Stimulated activated naive CD8-positive, alpha-beta T cell treated with anti-CD3 and anti-CD28 coated beads, Interleukin-15, Interleukin-2, amounts not matched to agents 100 ng/mL and 50 ng/mL, for 24 hours (primary cell): ENCODE measurements around the gene FLRT2.

Experiments
- H3K27ac Mint-ChIP-seq: one replicate; pipeline ENCODE4 v1.8.0; 2021; ENCODE audit warnings: mild to moderate bottlenecking, mixed read lengths
- H3K27me3 Mint-ChIP-seq: one replicate; pipeline ENCODE4 v1.8.0; 2021; ENCODE audit warnings: mixed read lengths
- H3K36me3 Mint-ChIP-seq: one replicate; pipeline ENCODE4 v1.8.0; 2021; ENCODE audit warnings: low read depth, mixed read lengths
- H3K4me1 Mint-ChIP-seq: one replicate; pipeline ENCODE4 v1.8.0; 2021; ENCODE audit warnings: low read depth, mixed read lengths
- H3K4me3 Mint-ChIP-seq: one replicate; pipeline ENCODE4 v1.8.0; 2021; ENCODE audit warnings: mild to moderate bottlenecking, mixed read lengths
- H3K9me3 Mint-ChIP-seq: one replicate; pipeline ENCODE4 v1.8.0; 2021; ENCODE audit warnings: mixed read lengths

FLRT2 gene

GRCh38 chr14:85616886-85617285 lies 86.9 kb downstream of the FLRT2 start:
- Mint-ChIP-seq H3K4me3 (no peak overlapping the region), H3K4me1 (no peaks in the 10 kb centered on the region), H3K27me3 (no peaks in the 10 kb centered on the region), H3K36me3 (no peaks in the 10 kb centered on the region), H3K27ac (no peak overlapping the region), H3K9me3 (no peaks in the 10 kb centered on the region)

- no peaks in the 10 kb centered on the region for H3K27me3 Mint-ChIP-seq
- no peaks in the 10 kb centered on the region for H3K4me1 Mint-ChIP-seq
- no peaks in the 10 kb centered on the region for H3K36me3 Mint-ChIP-seq
- no peaks in the 10 kb centered on the region for H3K9me3 Mint-ChIP-seq
- no peak overlapping the region for H3K27ac Mint-ChIP-seq
- H3K4me3 Mint-ChIP-seq, result no peak overlapping the region
Observed at GRCh38 chr14:85617791-85618190, 87.8 kb downstream of the FLRT2 start.

- Mint-ChIP-seq H3K4me1 (no peaks in the 10 kb centered on the region), H3K27me3 (no peaks in the 10 kb centered on the region), H3K4me3 (no peak overlapping the region), H3K36me3 (no peaks in the 10 kb centered on the region), H3K27ac (no peak overlapping the region), H3K9me3 (no peaks in the 10 kb centered on the region)
Observed at GRCh38 chr14:85618390-85618789, 88.4 kb downstream of the FLRT2 start.

- Mint-ChIP-seq H3K27ac (no peak overlapping the region), H3K4me3 (no peak overlapping the region), H3K36me3 (no peaks in the 10 kb centered on the region), H3K4me1 (no peaks in the 10 kb centered on the region), H3K27me3 (no peaks in the 10 kb centered on the region), H3K9me3 (no peaks in the 10 kb centered on the region)
Observed at GRCh38 chr14:85618978-85619377, 89.0 kb downstream of the FLRT2 start.

GRCh38 chr14:85619851-85620250 lies 89.9 kb downstream of the FLRT2 start:
- H3K9me3 Mint-ChIP-seq, result no peaks in the 10 kb centered on the region
- H3K4me3 Mint-ChIP-seq, result no peak overlapping the region
- H3K27ac Mint-ChIP-seq, result no peak overlapping the region
- H3K36me3 Mint-ChIP-seq, result no peaks in the 10 kb centered on the region
- no peaks in the 10 kb centered on the region for H3K27me3 Mint-ChIP-seq
- no peaks in the 10 kb centered on the region for H3K4me1 Mint-ChIP-seq

- H3K27me3 Mint-ChIP-seq, result no peaks in the 10 kb centered on the region
- H3K4me3 Mint-ChIP-seq, result no peak overlapping the region
- H3K9me3 Mint-ChIP-seq, result no peaks in the 10 kb centered on the region
- H3K36me3 Mint-ChIP-seq, result no peaks in the 10 kb centered on the region
- no peaks in the 10 kb centered on the region for H3K4me1 Mint-ChIP-seq
- H3K27ac Mint-ChIP-seq, result no peak overlapping the region
Observed at GRCh38 chr14:85620947-85621346, 91.0 kb downstream of the FLRT2 start.

- Mint-ChIP-seq H3K9me3 (no peaks in the 10 kb centered on the region), H3K4me3 (no peak overlapping the region), H3K36me3 (no peaks in the 10 kb centered on the region), H3K4me1 (no peaks in the 10 kb centered on the region), H3K27ac (no peak overlapping the region), H3K27me3 (no peaks in the 10 kb centered on the region)
Observed at GRCh38 chr14:85622106-85622505, 92.2 kb downstream of the FLRT2 start.

GRCh38 chr14:85622986-85623685 lies 93.2 kb downstream of the FLRT2 start:
- Mint-ChIP-seq H3K27me3 (no peaks in the 10 kb centered on the region), H3K9me3 (no peaks in the 10 kb centered on the region), H3K27ac (no peak overlapping the region), H3K36me3 (no peaks in the 10 kb centered on the region), H3K4me3 (no peak overlapping the region), H3K4me1 (no peaks in the 10 kb centered on the region)

GRCh38 chr14:85625925-85626585 lies 96.1 kb downstream of the FLRT2 start:
- Mint-ChIP-seq H3K4me1 (no peaks in the 10 kb centered on the region), H3K4me3 (no peak overlapping the region)

GRCh38 chr14:85634205-85634604 lies 104.3 kb downstream of the FLRT2 start:
- Mint-ChIP-seq H3K36me3 (no peaks in the 10 kb centered on the region), H3K9me3 (no peaks in the 10 kb centered on the region), H3K4me3 (no peak overlapping the region), H3K27ac (no peak overlapping the region), H3K27me3 (no peaks in the 10 kb centered on the region), H3K4me1 (no peaks in the 10 kb centered on the region)

More at GRCh38 chr14:85625925-85626585, 96.1 kb downstream of the FLRT2 start:
- Mint-ChIP-seq H3K27ac (no peak overlapping the region), H3K36me3 (no peaks in the 10 kb centered on the region), H3K27me3 (no peaks in the 10 kb centered on the region), H3K9me3 (no peaks in the 10 kb centered on the region)

- Mint-ChIP-seq H3K27ac (no peak overlapping the region), H3K9me3 (no peaks in the 10 kb centered on the region), H3K27me3 (no peaks in the 10 kb centered on the region), H3K36me3 (no peaks in the 10 kb centered on the region), H3K4me3 (no peak overlapping the region), H3K4me1 (no peaks in the 10 kb centered on the region)
Observed at GRCh38 chr14:85644211-85644610, 114.3 kb downstream of the FLRT2 start.

- H3K9me3 Mint-ChIP-seq, result peaks cover 2% of the 10 kb centered on the region
- no peaks in the 10 kb centered on the region for H3K4me1 Mint-ChIP-seq
- H3K36me3 Mint-ChIP-seq, result no peaks in the 10 kb centered on the region
- no peaks in the 10 kb centered on the region for H3K27me3 Mint-ChIP-seq
- H3K27ac Mint-ChIP-seq, result no peak overlapping the region
- H3K4me3 Mint-ChIP-seq, result no peak overlapping the region
Observed at GRCh38 chr14:85653029-85653428, 123.1 kb downstream of the FLRT2 start.

- Mint-ChIP-seq H3K4me3 (no peak overlapping the region), H3K4me1 (no peaks in the 10 kb centered on the region), H3K36me3 (no peaks in the 10 kb centered on the region), H3K27me3 (no peaks in the 10 kb centered on the region), H3K27ac (no peak overlapping the region), H3K9me3 (peaks cover 3% of the 10 kb centered on the region)
Observed at GRCh38 chr14:85660243-85660922, 130.4 kb downstream of the FLRT2 start.

- Mint-ChIP-seq H3K4me3 (no peak overlapping the region), H3K4me1 (no peaks in the 10 kb centered on the region), H3K27ac (no peak overlapping the region), H3K9me3 (peaks cover 3% of the 10 kb centered on the region), H3K27me3 (no peaks in the 10 kb centered on the region), H3K36me3 (no peaks in the 10 kb centered on the region)
Observed at GRCh38 chr14:85662096-85662495, 132.2 kb downstream of the FLRT2 start.

GRCh38 chr14:85663256-85663655 lies 133.3 kb downstream of the FLRT2 start:
- H3K4me1 Mint-ChIP-seq, result no peaks in the 10 kb centered on the region
- no peak overlapping the region for H3K27ac Mint-ChIP-seq
- no peaks in the 10 kb centered on the region for H3K27me3 Mint-ChIP-seq
- no peaks in the 10 kb centered on the region for H3K9me3 Mint-ChIP-seq
- H3K4me3 Mint-ChIP-seq, result no peak overlapping the region
- H3K36me3 Mint-ChIP-seq, result no peaks in the 10 kb centered on the region
